WTC11 (cell line): ENCODE data around the gene RPS3. TPM values are rescaled to one million over a fixed set of nuclear protein-coding genes. Genes with fewer than 3 reads are reported as not detected.
A peak's percentile ranks its signal among the peaks of the same experiment; 100 is the strongest.

Experiments
- ATAC-seq: fragments of 200-7000 bp; cut with Tn5 transposase; 2 replicates; pipeline ENCODE4 v1.10.0; 2021; ENCODE audit warnings: mild to moderate bottlenecking, moderate library complexity
- CTCF ChIA-PET: fragments of 300-600 bp; sonication (Branson Sonifier 250); formaldehyde crosslinking; loops from one replicate; lab custom pipeline; 2021; ENCODE audit warnings: antibody characterized with exemption; lab: Charles Lee
- POLR2A ChIA-PET: fragments of 350-600 bp; sonication (Branson Sonifier 250); formaldehyde crosslinking; loops from one replicate; lab custom pipeline; 2021; ENCODE audit warnings: antibody characterized with exemption; lab: Charles Lee
- DNase-seq: peaks from one replicate; pipeline ENCODE4 v3.0.0; 2021; ENCODE audit warnings: low spot score
- H3K27ac Mint-ChIP-seq: 2 replicates; pipeline ENCODE4 v1.8.0; 2021; ENCODE audit warnings: mixed read lengths
- H3K27me3 Mint-ChIP-seq: 2 replicates; pipeline ENCODE4 v1.8.0; 2021; ENCODE audit warnings: low read depth, mild to moderate bottlenecking, moderate library complexity, mixed read lengths
- H3K36me3 Mint-ChIP-seq: 2 replicates; pipeline ENCODE4 v1.8.0; 2021; ENCODE audit warnings: mixed read lengths
- H3K4me1 Mint-ChIP-seq: 2 replicates; pipeline ENCODE4 v1.8.0; 2022; ENCODE audit warnings: mixed read lengths
- H3K4me3 Mint-ChIP-seq: 2 replicates; pipeline ENCODE4 v1.8.0; 2021; ENCODE audit warnings: mild to moderate bottlenecking, moderate library complexity, mixed read lengths
- H3K9me3 Mint-ChIP-seq: 2 replicates; pipeline ENCODE4 v1.8.0; 2021; ENCODE audit warnings: mixed read lengths
- CREB1 ChIP-seq: sonication (generic); formaldehyde crosslinking; IDR thresholded peaks from 2 replicates; pipeline ENCODE4 v1.8.0; 2023; ENCODE audit warnings: mild to moderate bottlenecking, missing genetic modification reagents
- ETV6 ChIP-seq: sonication (generic); formaldehyde crosslinking; IDR thresholded peaks from 2 replicates; pipeline ENCODE4 v1.8.1; 2022; ENCODE audit warnings: mild to moderate bottlenecking, missing genetic modification reagents
- FOXK1 ChIP-seq: sonication (generic); formaldehyde crosslinking; IDR thresholded peaks from 2 replicates; pipeline ENCODE4 v1.8.0; 2022; ENCODE audit warnings: mild to moderate bottlenecking, moderate library complexity, missing genetic modification reagents
- GTF2I ChIP-seq: fragments of 250-450 bp; sonication (Bioruptor Pico); conservative IDR thresholded peaks from 2 replicates; pipeline ENCODE4 v1.4.0; 2021; ENCODE audit warnings: mild to moderate bottlenecking
- IRF2 ChIP-seq: sonication (generic); formaldehyde crosslinking; IDR thresholded peaks from 2 replicates; pipeline ENCODE4 v1.8.0; 2022; ENCODE audit warnings: low read depth, missing genetic modification reagents, borderline replicate concordance
- KAT7 ChIP-seq: sonication (generic); formaldehyde crosslinking; IDR thresholded peaks from 2 replicates; pipeline ENCODE4 v1.8.1; 2023; ENCODE audit warnings: missing genetic modification reagents, mild to moderate bottlenecking, borderline replicate concordance
- MYBL2 ChIP-seq: sonication (generic); formaldehyde crosslinking; IDR thresholded peaks from 2 replicates; pipeline ENCODE4 v1.8.1; 2023; ENCODE audit warnings: mild to moderate bottlenecking, moderate library complexity, missing genetic modification reagents
- NFATC4 ChIP-seq: fragments of 250-450 bp; sonication (Bioruptor Pico); IDR thresholded peaks from 2 replicates; pipeline ENCODE4 v1.9.0; 2021; ENCODE audit warnings: mild to moderate bottlenecking
- NR1H2 ChIP-seq: sonication (generic); formaldehyde crosslinking; IDR thresholded peaks from 2 replicates; pipeline ENCODE4 v1.9.0; 2021; ENCODE audit warnings: mild to moderate bottlenecking, moderate library complexity, missing genetic modification reagents
- PRDM15 ChIP-seq: sonication (generic); formaldehyde crosslinking; IDR thresholded peaks from 2 replicates; pipeline ENCODE4 v1.8.0; 2022; ENCODE audit warnings: missing genetic modification reagents
- PRRX2 ChIP-seq: fragments of 250-450 bp; sonication (Bioruptor Pico); IDR thresholded peaks from 2 replicates; pipeline ENCODE4 v1.8.0; 2021; ENCODE audit warnings: mild to moderate bottlenecking
- ZNF121 ChIP-seq: sonication (generic); formaldehyde crosslinking; IDR thresholded peaks from 2 replicates; pipeline ENCODE4 v1.8.0; 2023; ENCODE audit warnings: missing genetic modification reagents
- ZNF263 ChIP-seq: sonication (generic); formaldehyde crosslinking; IDR thresholded peaks from 2 replicates; pipeline ENCODE4 v1.8.1; 2022; ENCODE audit warnings: low read depth, mild to moderate bottlenecking, moderate library complexity, missing genetic modification reagents
- ZNF396 ChIP-seq: fragments of 250-450 bp; sonication (Bioruptor Pico); IDR thresholded peaks from 2 replicates; pipeline ENCODE4 v1.8.0; 2021; ENCODE audit warnings: mild to moderate bottlenecking, moderate library complexity, borderline replicate concordance
- ZNF416 ChIP-seq: fragments of 250-450 bp; sonication (Bioruptor Pico); IDR thresholded peaks from 2 replicates; pipeline ENCODE4 v1.9.0; 2021; ENCODE audit warnings: mild to moderate bottlenecking, inconsistent platforms
- ZNF423 ChIP-seq: fragments of 250-450 bp; sonication (Bioruptor Pico); IDR thresholded peaks from 2 replicates; pipeline ENCODE4 v2.1.2; 2022; ENCODE audit warnings: mild to moderate bottlenecking, moderate library complexity
- ZNF532 ChIP-seq: fragments of 250-450 bp; sonication (Bioruptor Pico); IDR thresholded peaks from 2 replicates; pipeline ENCODE4 v1.9.0; 2021; ENCODE audit warnings: mild to moderate bottlenecking, borderline replicate concordance
- total RNA-seq: library from RNA; stranded (reverse); gene quantifications from 3 replicates; pipeline ENCODE4 v1.2.3, GENCODE V29; 2021
- TF ChIP-seq, protein P1 (sequence below): sonication (generic); formaldehyde crosslinking; IDR thresholded peaks from 2 replicates; pipeline ENCODE4 v1.8.0; 2022; ENCODE audit warnings: mild to moderate bottlenecking, missing genetic modification reagents
- TF ChIP-seq, protein P2 (sequence below): sonication (generic); formaldehyde crosslinking; IDR thresholded peaks from 2 replicates; pipeline ENCODE4 v1.8.0; 2022; ENCODE audit warnings: mild to moderate bottlenecking, missing genetic modification reagents
- TF ChIP-seq, protein P3 (sequence below): sonication (generic); formaldehyde crosslinking; IDR thresholded peaks from 2 replicates; pipeline ENCODE4 v1.8.1; 2023; ENCODE audit warnings: mild to moderate bottlenecking, missing genetic modification reagents, moderate library complexity
- TF ChIP-seq, protein P4 (sequence below): sonication (generic); formaldehyde crosslinking; IDR thresholded peaks from 2 replicates; pipeline ENCODE4 v1.8.1; 2023; ENCODE audit warnings: mild to moderate bottlenecking, moderate library complexity, missing genetic modification reagents
- TF ChIP-seq, protein P5 (sequence below): sonication (generic); formaldehyde crosslinking; IDR thresholded peaks from 2 replicates; pipeline ENCODE4 v1.8.1; 2023; ENCODE audit warnings: mild to moderate bottlenecking, missing genetic modification reagents, borderline replicate concordance

RPS3 gene
- total RNA-seq, 1 experiment from 2014 or later: 3,967 TPM

GRCh38 chr11:75445315-75445953 is 46.1 kb downstream of the RPS3 start:
- H3K36me3 Mint-ChIP-seq: no peaks in the 10 kb centered on the region
- ATAC-seq (peak; percentile 91), DNase-seq (peak; percentile 88)
- POLR2A ChIA-PET: no interaction called here
- H3K27ac Mint-ChIP-seq: no peak overlapping the region
- H3K4me1 Mint-ChIP-seq: no peaks in the 10 kb centered on the region
- no peaks in the 10 kb centered on the region; the same call in none of the 2 replicates for H3K27me3 Mint-ChIP-seq
- H3K9me3 Mint-ChIP-seq: no peaks in the 10 kb centered on the region
- no peak overlapping the region for H3K4me3 Mint-ChIP-seq
- CTCF ChIA-PET: interaction anchor here (0.7 to 3.5 kb wide), 17 partner anchors 11 to 261 kb away, joined by 3 to 43 read pairs (median 4); partner anchors contain the start of genes GDPD5 and SERPINH1
- TF ChIP-seq, protein P1, sequence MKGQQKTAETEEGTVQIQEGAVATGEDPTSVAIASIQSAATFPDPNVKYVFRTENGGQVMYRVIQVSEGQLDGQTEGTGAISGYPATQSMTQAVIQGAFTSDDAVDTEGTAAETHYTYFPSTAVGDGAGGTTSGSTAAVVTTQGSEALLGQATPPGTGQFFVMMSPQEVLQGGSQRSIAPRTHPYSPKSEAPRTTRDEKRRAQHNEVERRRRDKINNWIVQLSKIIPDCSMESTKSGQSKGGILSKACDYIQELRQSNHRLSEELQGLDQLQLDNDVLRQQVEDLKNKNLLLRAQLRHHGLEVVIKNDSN: no peak
- TF ChIP-seq PRRX2 (CRISPR knock-in tag) (no peak), NFATC4 (CRISPR knock-in tag) (no peak), CREB1 (no peak), ZNF416 (CRISPR knock-in tag) (no peak), PRDM15 (CRISPR knock-in tag) (0 out of 2 replicates have a peak, but pooled peaks have one; percentile 9), KAT7 (CRISPR knock-in tag) (no peak), ETV6 (no peak), NR1H2 (CRISPR knock-in tag) (no peak), GTF2I (CRISPR knock-in tag) (0 out of 2 replicates have a peak, but pooled peaks have one; percentile 16), ZNF396 (CRISPR knock-in tag) (no peak), ZNF423 (CRISPR knock-in tag) (no peak), ZNF263 (CRISPR knock-in tag) (no peak), ZNF532 (CRISPR knock-in tag) (no peak), IRF2 (no peak), MYBL2 (CRISPR knock-in tag) (no peak), ZNF121 (CRISPR knock-in tag) (peak; percentile 98), FOXK1 (CRISPR knock-in tag) (no peak)
- TF ChIP-seq, protein P2, sequence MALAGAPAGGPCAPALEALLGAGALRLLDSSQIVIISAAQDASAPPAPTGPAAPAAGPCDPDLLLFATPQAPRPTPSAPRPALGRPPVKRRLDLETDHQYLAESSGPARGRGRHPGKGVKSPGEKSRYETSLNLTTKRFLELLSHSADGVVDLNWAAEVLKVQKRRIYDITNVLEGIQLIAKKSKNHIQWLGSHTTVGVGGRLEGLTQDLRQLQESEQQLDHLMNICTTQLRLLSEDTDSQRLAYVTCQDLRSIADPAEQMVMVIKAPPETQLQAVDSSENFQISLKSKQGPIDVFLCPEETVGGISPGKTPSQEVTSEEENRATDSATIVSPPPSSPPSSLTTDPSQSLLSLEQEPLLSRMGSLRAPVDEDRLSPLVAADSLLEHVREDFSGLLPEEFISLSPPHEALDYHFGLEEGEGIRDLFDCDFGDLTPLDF (CRISPR knock-in tag): no peak
- TF ChIP-seq, protein P3, sequence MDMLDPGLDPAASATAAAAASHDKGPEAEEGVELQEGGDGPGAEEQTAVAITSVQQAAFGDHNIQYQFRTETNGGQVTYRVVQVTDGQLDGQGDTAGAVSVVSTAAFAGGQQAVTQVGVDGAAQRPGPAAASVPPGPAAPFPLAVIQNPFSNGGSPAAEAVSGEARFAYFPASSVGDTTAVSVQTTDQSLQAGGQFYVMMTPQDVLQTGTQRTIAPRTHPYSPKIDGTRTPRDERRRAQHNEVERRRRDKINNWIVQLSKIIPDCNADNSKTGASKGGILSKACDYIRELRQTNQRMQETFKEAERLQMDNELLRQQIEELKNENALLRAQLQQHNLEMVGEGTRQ (CRISPR knock-in tag): no peak
- TF ChIP-seq, protein P4, sequence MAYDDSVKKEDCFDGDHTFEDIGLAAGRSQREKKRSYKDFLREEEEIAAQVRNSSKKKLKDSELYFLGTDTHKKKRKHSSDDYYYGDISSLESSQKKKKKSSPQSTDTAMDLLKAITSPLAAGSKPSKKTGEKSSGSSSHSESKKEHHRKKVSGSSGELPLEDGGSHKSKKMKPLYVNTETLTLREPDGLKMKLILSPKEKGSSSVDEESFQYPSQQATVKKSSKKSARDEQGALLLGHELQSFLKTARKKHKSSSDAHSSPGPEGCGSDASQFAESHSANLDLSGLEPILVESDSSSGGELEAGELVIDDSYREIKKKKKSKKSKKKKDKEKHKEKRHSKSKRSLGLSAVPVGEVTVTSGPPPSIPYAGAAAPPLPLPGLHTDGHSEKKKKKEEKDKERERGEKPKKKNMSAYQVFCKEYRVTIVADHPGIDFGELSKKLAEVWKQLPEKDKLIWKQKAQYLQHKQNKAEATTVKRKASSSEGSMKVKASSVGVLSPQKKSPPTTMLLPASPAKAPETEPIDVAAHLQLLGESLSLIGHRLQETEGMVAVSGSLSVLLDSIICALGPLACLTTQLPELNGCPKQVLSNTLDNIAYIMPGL: no peak
- TF ChIP-seq, protein P5, sequence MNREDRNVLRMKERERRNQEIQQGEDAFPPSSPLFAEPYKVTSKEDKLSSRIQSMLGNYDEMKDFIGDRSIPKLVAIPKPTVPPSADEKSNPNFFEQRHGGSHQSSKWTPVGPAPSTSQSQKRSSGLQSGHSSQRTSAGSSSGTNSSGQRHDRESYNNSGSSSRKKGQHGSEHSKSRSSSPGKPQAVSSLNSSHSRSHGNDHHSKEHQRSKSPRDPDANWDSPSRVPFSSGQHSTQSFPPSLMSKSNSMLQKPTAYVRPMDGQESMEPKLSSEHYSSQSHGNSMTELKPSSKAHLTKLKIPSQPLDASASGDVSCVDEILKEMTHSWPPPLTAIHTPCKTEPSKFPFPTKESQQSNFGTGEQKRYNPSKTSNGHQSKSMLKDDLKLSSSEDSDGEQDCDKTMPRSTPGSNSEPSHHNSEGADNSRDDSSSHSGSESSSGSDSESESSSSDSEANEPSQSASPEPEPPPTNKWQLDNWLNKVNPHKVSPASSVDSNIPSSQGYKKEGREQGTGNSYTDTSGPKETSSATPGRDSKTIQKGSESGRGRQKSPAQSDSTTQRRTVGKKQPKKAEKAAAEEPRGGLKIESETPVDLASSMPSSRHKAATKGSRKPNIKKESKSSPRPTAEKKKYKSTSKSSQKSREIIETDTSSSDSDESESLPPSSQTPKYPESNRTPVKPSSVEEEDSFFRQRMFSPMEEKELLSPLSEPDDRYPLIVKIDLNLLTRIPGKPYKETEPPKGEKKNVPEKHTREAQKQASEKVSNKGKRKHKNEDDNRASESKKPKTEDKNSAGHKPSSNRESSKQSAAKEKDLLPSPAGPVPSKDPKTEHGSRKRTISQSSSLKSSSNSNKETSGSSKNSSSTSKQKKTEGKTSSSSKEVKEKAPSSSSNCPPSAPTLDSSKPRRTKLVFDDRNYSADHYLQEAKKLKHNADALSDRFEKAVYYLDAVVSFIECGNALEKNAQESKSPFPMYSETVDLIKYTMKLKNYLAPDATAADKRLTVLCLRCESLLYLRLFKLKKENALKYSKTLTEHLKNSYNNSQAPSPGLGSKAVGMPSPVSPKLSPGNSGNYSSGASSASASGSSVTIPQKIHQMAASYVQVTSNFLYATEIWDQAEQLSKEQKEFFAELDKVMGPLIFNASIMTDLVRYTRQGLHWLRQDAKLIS: no peak
